ENCODE data around the gene MRPL17.

- TF ChIP-seq CTCF (conservative IDR thresholded peaks at IDR 0.05) (no peak), ZFX (IDR thresholded peaks at IDR 0.05) (no peak)
Measured at GRCh38 chr11:6671991-6672390, 11.1 kb downstream of the MRPL17 start.

Measured in C4-2B (cell line).